HCT116 (cell line): ENCODE data around the gene ZPR1.

ENCODE experiments used
- CEBPB ChIP-seq: IDR thresholded peaks from 2 replicates; pipeline ENCODE4 v1.6.1; 2012; ENCODE audit warnings: low read depth
- EGR1 ChIP-seq: IDR thresholded peaks from 2 replicates; pipeline ENCODE4 v1.6.1; 2012; ENCODE audit warnings: low read depth
- EZH2 ChIP-seq: fragments of 200-600 bp; sonication (generic); IDR thresholded peaks from 2 replicates; pipeline ENCODE4 v1.6.1; 2017; ENCODE audit warnings: antibody characterized with exemption, mixed run types
- EZH2phosphoT487 ChIP-seq: fragments of 200-600 bp; IDR thresholded peaks from 2 replicates; pipeline ENCODE4 v1.6.1; 2018; ENCODE audit warnings: antibody characterized with exemption, borderline replicate concordance
- POLR2AphosphoS5 ChIP-seq: IDR thresholded peaks from 2 replicates; pipeline ENCODE4 v1.6.1; 2011; ENCODE audit warnings: mild to moderate bottlenecking, low read depth, low read length, moderate library complexity
- RAD21 ChIP-seq: IDR thresholded peaks from 2 replicates; pipeline ENCODE4 v1.6.1; 2012; ENCODE audit warnings: low read depth, mild to moderate bottlenecking
- TCF7L2 ChIP-seq: IDR thresholded peaks from 2 replicates; pipeline ENCODE4 v1.7.0; 2011; ENCODE audit warnings: borderline replicate concordance, inconsistent platforms; ENCODE audit not compliant: insufficient read depth, insufficient read length; ENCODE audit errors: extremely low read depth
- TF ChIP-seq, protein P1 (sequence below), 3 experiments: fragments of 200-600 bp in 1 of 3; sonication (generic) in 1 of 3; IDR thresholded peaks in 2 of 3; conservative IDR thresholded peaks in 1 of 3; 2 replicates each; pipeline ENCODE4 v1.5.1; 2012 to 2017; ENCODE audit warnings: low read depth in 2 of 3, low read length in 2 of 3, antibody characterized with exemption in 1 of 3, borderline replicate concordance in 1 of 3, control low read depth in 1 of 3, mild to moderate bottlenecking in 1 of 3, mixed read lengths in 1 of 3, mixed run types in 1 of 3, moderate library complexity in 1 of 3; ENCODE audit not compliant: insufficient read depth in 1 of 3
- TF ChIP-seq, protein P2 (sequence below): IDR thresholded peaks from 2 replicates; pipeline ENCODE4 v1.6.1; 2012
- TF ChIP-seq, protein P3 (sequence below): IDR thresholded peaks from 2 replicates; pipeline ENCODE4 v1.6.1; 2012

DNA sequence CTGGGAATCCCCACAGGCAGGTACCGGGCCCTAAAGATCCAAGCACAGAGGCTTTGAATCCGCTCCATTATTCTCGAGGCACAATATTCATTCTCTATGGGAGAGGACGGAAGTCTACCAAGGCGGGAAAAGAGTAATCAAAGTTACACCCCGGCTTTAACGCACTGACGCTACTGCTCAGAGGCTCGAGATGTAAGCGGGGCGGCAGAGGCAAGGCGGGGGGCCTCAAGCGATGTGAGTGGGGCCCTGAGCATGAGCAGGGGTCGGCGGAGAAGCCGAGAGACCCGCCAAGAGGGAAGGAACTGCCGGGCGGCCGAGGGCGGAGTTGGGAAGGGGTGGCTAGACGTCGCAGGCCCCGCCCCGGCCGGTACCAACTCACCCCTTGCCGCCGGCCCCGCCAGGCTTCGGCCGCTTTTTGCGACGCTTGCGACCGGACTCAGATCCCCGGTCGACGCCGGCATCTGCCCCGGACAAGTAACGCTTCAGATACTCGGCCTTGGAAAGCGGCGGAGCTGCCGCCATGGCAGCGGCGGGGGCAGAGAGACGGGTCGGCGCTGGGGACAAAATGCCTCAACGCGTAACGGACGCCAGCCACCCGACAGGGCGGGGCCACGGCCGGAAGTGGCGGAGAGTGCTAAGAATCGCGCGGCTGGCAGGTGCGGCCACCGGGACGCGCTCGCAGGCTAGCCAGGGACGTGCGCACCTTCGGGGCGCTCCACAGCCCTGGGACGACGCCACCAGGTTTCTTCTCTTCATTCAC, 15.2 kb downstream of the ZPR1 start, which contains the start of gene BUD13:
- TF ChIP-seq, protein P1, sequence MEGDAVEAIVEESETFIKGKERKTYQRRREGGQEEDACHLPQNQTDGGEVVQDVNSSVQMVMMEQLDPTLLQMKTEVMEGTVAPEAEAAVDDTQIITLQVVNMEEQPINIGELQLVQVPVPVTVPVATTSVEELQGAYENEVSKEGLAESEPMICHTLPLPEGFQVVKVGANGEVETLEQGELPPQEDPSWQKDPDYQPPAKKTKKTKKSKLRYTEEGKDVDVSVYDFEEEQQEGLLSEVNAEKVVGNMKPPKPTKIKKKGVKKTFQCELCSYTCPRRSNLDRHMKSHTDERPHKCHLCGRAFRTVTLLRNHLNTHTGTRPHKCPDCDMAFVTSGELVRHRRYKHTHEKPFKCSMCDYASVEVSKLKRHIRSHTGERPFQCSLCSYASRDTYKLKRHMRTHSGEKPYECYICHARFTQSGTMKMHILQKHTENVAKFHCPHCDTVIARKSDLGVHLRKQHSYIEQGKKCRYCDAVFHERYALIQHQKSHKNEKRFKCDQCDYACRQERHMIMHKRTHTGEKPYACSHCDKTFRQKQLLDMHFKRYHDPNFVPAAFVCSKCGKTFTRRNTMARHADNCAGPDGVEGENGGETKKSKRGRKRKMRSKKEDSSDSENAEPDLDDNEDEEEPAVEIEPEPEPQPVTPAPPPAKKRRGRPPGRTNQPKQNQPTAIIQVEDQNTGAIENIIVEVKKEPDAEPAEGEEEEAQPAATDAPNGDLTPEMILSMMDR (IDR thresholded peaks at IDR 0.05 in 2 of 3, conservative IDR thresholded peaks at IDR 0.05 in 1 of 3; ENCODE audit: borderline replicate concordance in 1 of 3, insufficient read depth in 1 of 3, low read depth in 2 of 3, low read length in 2 of 3) = no peak
- TF ChIP-seq, protein P2, sequence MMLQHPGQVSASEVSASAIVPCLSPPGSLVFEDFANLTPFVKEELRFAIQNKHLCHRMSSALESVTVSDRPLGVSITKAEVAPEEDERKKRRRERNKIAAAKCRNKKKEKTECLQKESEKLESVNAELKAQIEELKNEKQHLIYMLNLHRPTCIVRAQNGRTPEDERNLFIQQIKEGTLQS = no peak
- TF ChIP-seq CEBPB = no peak
- peak; percentile 93 for TF ChIP-seq POLR2AphosphoS5
- no peak for TF ChIP-seq EZH2
- peak; percentile 50 for TF ChIP-seq TCF7L2
- TF ChIP-seq, protein P3, sequence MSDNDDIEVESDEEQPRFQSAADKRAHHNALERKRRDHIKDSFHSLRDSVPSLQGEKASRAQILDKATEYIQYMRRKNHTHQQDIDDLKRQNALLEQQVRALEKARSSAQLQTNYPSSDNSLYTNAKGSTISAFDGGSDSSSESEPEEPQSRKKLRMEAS = peak; percentile 91
- no peak for TF ChIP-seq EZH2phosphoT487
- no peak for TF ChIP-seq RAD21
- TF ChIP-seq EGR1 = peak; percentile 83
